ENCODE measurements around the gene MAG.

- TF ChIP-seq CTCF (IDR thresholded peaks at IDR 0.05; ENCODE audit: insufficient read depth, low read length), result no peak
- TF ChIP-seq POLR2AphosphoS5 (IDR thresholded peaks at IDR 0.05; ENCODE audit: low read depth), result no peak
Measured at GRCh38 chr19:35351411-35352176, 59.6 kb downstream of the MAG start.

All from HL-60 (cell line).